IMR-90 (cell line): Measurements from ENCODE around the gene CSH2. TPM values are rescaled to one million over a fixed set of nuclear protein-coding genes. Genes with fewer than 3 reads are reported as not detected.

ENCODE experiments used
- ATAC-seq: fragments of 200-7000 bp; cut with Tn5 transposase; 2 replicates; pipeline ENCODE4 v1.9.1; 2020; ENCODE audit warnings: low read depth, mild to moderate bottlenecking, moderate library complexity
- BruUV-seq: library from RNA; stranded (reverse); fragments of 400-500 nt; replicated peaks from 2 replicates; lab custom pipeline; 2021; lab: Mats Ljungman, UMichigan
- CTCF ChIA-PET: fragments of 300-600 bp; formaldehyde crosslinking; extraction: SDS; loops from one replicate; lab custom pipeline; 2021; ENCODE audit warnings: antibody characterized with exemption; lab: Yijun Ruan, JAX
- POLR2A ChIA-PET: fragments of 300-600 bp; sonication (Branson Sonifier 250); formaldehyde crosslinking; loops from one replicate; lab custom pipeline; 2022; ENCODE audit warnings: antibody characterized with exemption; ENCODE audit not compliant: unreplicated experiment; lab: Charles Lee
- DNase-seq: peaks from one replicate; pipeline ENCODE4 v3.0.0; 2013
- H2AFZ ChIP-seq: replicated peaks from 2 replicates; pipeline ENCODE3; 2013; ENCODE audit warnings: low read length, mild to moderate bottlenecking; ENCODE audit not compliant: poor library complexity
- H2AK5ac ChIP-seq: 2 replicates; pipeline ENCODE4 v1.6.1; 2013; ENCODE audit warnings: low read depth, low read length, inconsistent platforms
- H2AK9ac ChIP-seq: replicated peaks from 2 replicates; pipeline ENCODE3; 2013; ENCODE audit warnings: mild to moderate bottlenecking, low read depth, low read length, moderate library complexity; ENCODE audit not compliant: poor library complexity
- H2BK120ac ChIP-seq: 2 replicates; pipeline ENCODE4 v1.6.1; 2013; ENCODE audit warnings: low read depth, low read length, inconsistent platforms
- H2BK15ac ChIP-seq: 3 replicates; pipeline ENCODE4 v1.6.1; 2013; ENCODE audit warnings: low read depth, low read length, inconsistent platforms
- H2BK20ac ChIP-seq: 2 replicates; pipeline ENCODE4 v1.6.1; 2013; ENCODE audit warnings: low read depth, mild to moderate bottlenecking, inconsistent platforms, low read length, moderate library complexity
- H2BK5ac ChIP-seq: 2 replicates; pipeline ENCODE4 v1.6.1; 2013; ENCODE audit warnings: mild to moderate bottlenecking, low read depth, low read length, inconsistent platforms; ENCODE audit not compliant: poor library complexity, severe bottlenecking
- H3K14ac ChIP-seq: replicated peaks from 2 replicates; pipeline ENCODE4 v1.6.1; 2013; ENCODE audit warnings: low read depth, low read length, inconsistent platforms
- H3K18ac ChIP-seq: 2 replicates; pipeline ENCODE4 v1.6.1; 2013; ENCODE audit warnings: low read depth, low read length, control low read depth
- H3K23ac ChIP-seq: 2 replicates; pipeline ENCODE4 v1.6.1; 2013; ENCODE audit warnings: low read depth, low read length, inconsistent platforms
- H3K27ac ChIP-seq: 2 replicates; pipeline ENCODE4 v1.5.1; 2013; ENCODE audit warnings: mild to moderate bottlenecking, control low read depth, low read length; ENCODE audit not compliant: insufficient read depth
- H3K27me3 ChIP-seq: 2 replicates; pipeline ENCODE4 v1.6.1; 2013; ENCODE audit warnings: low read length; ENCODE audit not compliant: control insufficient read depth, insufficient read depth
- H3K36me3 ChIP-seq: 2 replicates; pipeline ENCODE4 v1.6.1; 2013; ENCODE audit warnings: low read length, mixed read lengths; ENCODE audit not compliant: control insufficient read depth, insufficient read depth
- H3K4ac ChIP-seq: 2 replicates; pipeline ENCODE4 v1.6.1; 2013; ENCODE audit warnings: low read depth, low read length, inconsistent platforms
- H3K4me1 ChIP-seq: 2 replicates; pipeline ENCODE4 v1.6.1; 2013; ENCODE audit warnings: low read length, mixed read lengths; ENCODE audit not compliant: control insufficient read depth, insufficient read depth
- H3K4me2 ChIP-seq: 2 replicates; pipeline ENCODE4 v1.6.1; 2013; ENCODE audit warnings: low read depth, mild to moderate bottlenecking, control low read depth, low read length, moderate library complexity
- H3K4me3 ChIP-seq: 2 replicates; pipeline ENCODE4 v1.5.1; 2013; ENCODE audit warnings: low read depth, mild to moderate bottlenecking, control low read depth, low read length, moderate library complexity; ENCODE audit not compliant: insufficient read depth
- H3K56ac ChIP-seq: 2 replicates; pipeline ENCODE4 v1.6.1; 2013; ENCODE audit warnings: low read length, inconsistent platforms; ENCODE audit not compliant: insufficient read depth; ENCODE audit errors: extremely low read depth
- H3K79me1 ChIP-seq, 2 experiments: 2 replicates each; pipeline ENCODE4 v1.6.1; 2013; ENCODE audit warnings: low read length in 2 of 2, inconsistent platforms in 1 of 2, low read depth in 1 of 2
- H3K9ac ChIP-seq: 2 replicates; pipeline ENCODE4 v1.6.1; 2013; ENCODE audit warnings: low read depth, low read length, control low read depth
- H3K9me1 ChIP-seq: 2 replicates; pipeline ENCODE4 v1.6.1; 2013; ENCODE audit warnings: low read length, inconsistent platforms; ENCODE audit not compliant: insufficient read depth
- H3K9me3 ChIP-seq: 2 replicates; pipeline ENCODE4 v1.6.1; 2013; ENCODE audit warnings: low read length; ENCODE audit not compliant: control insufficient read depth, insufficient read depth
- H4K20me1 ChIP-seq: 2 replicates; pipeline ENCODE4 v1.6.1; 2013; ENCODE audit warnings: low read length, inconsistent platforms; ENCODE audit not compliant: insufficient read depth
- H4K5ac ChIP-seq: 2 replicates; pipeline ENCODE4 v1.6.1; 2013; ENCODE audit warnings: mild to moderate bottlenecking, low read depth, low read length, control low read depth
- H4K8ac ChIP-seq, 2 experiments: 2 replicates each; pipeline ENCODE4 v1.6.1; 2013; ENCODE audit warnings: low read depth in 2 of 2, low read length in 2 of 2, control low read depth in 1 of 2, inconsistent platforms in 1 of 2
- H4K91ac ChIP-seq: 2 replicates; pipeline ENCODE4 v1.6.1; 2013; ENCODE audit warnings: low read depth, low read length, inconsistent platforms; ENCODE audit not compliant: insufficient read depth
- BHLHE40 ChIP-seq: fragments of 150-350 bp; IDR thresholded peaks from 2 replicates; pipeline ENCODE4 v1.6.1; 2016; ENCODE audit warnings: mild to moderate bottlenecking, low read depth, low read length
- CEBPB ChIP-seq: IDR thresholded peaks from 2 replicates; pipeline ENCODE4 v1.6.1; 2012; ENCODE audit warnings: low read depth, low read length, improper control_type of control experiment
- CHD1 ChIP-seq: IDR thresholded peaks from 2 replicates; pipeline ENCODE4 v1.6.1; 2012; ENCODE audit warnings: low read depth, low read length, improper control_type of control experiment
- CTCF ChIP-seq: conservative IDR thresholded peaks from 2 replicates; pipeline ENCODE4 v1.5.1; 2012; ENCODE audit warnings: mild to moderate bottlenecking, low read depth, low read length, improper control_type of control experiment
- FOS ChIP-seq: fragments of 150-350 bp; IDR thresholded peaks from 2 replicates; pipeline ENCODE4 v1.6.1; 2016; ENCODE audit warnings: low read depth, low read length
- MAFK ChIP-seq: IDR thresholded peaks from 2 replicates; pipeline ENCODE4 v1.6.1; 2012; ENCODE audit warnings: low read depth, low read length, improper control_type of control experiment
- MAZ ChIP-seq: IDR thresholded peaks from 2 replicates; pipeline ENCODE4 v1.6.1; 2012; ENCODE audit warnings: low read depth, mild to moderate bottlenecking, low read length, improper control_type of control experiment, moderate library complexity, borderline replicate concordance
- MXI1 ChIP-seq: IDR thresholded peaks from 2 replicates; pipeline ENCODE4 v1.6.1; 2012; ENCODE audit warnings: low read depth, mild to moderate bottlenecking, low read length, moderate library complexity, borderline replicate concordance
- POLR2A ChIP-seq: IDR thresholded peaks from 2 replicates; pipeline ENCODE4 v1.6.1; 2012; ENCODE audit warnings: mild to moderate bottlenecking, low read depth, low read length
- RAD21 ChIP-seq: IDR thresholded peaks from 2 replicates; pipeline ENCODE4 v1.6.1; 2012; ENCODE audit warnings: low read length, improper control_type of control experiment
- RFX5 ChIP-seq: IDR thresholded peaks from 2 replicates; pipeline ENCODE4 v1.8.0; 2012; ENCODE audit warnings: low read depth, mild to moderate bottlenecking, low read length, moderate library complexity
- SMC3 ChIP-seq: fragments of 150-350 bp; IDR thresholded peaks from 2 replicates; pipeline ENCODE4 v1.6.1; 2016; ENCODE audit warnings: low read depth, mild to moderate bottlenecking, antibody characterized with exemption, low read length, moderate library complexity
- WGBS, 2 experiments: methylation state at CpG; one replicate each; pipeline versions ENCODE4 v1.1.5 to v1.1.7; 2013; ENCODE audit warnings: missing lambda C conversion rate in 2 of 2; ENCODE audit not compliant: insufficient read length in 1 of 2; ENCODE audit errors: extremely low coverage in 2 of 2; 5-methylcytosine and 5-hydroxymethylcytosine counted together
- dilution Hi-C: fragments of 300-500 bp; cut with HindIII; formaldehyde crosslinking; loops from one replicate; pipeline ENCODE4 v1.14.3; 2018; ENCODE audit warnings: low sequenced_read_pairs; ENCODE audit not compliant: unreplicated experiment
- in situ Hi-C: fragments of 300-500 bp; cut with MboI; formaldehyde crosslinking; loops from 3 replicates; pipeline ENCODE4 v1.14.3; 2019; ENCODE audit warnings: low sequenced_read_pairs, inconsistent platforms, mixed read lengths
- intact Hi-C: fragments of 100-400 bp; cut with micrococcal nuclease; formaldehyde crosslinking; loops from 2 replicates; pipeline ENCODE4 v1.10.0; 2022
- polyA plus RNA-seq, 3 experiments: library from polyadenylated mRNA; depleted of rRNA; stranded (reverse); fragments of >200 nt; gene quantifications; 2 replicates each; pipeline ENCODE4 v1.2.3, GENCODE V29; 2012; ENCODE audit warnings: low replicate concordance in 1 of 3
- total RNA-seq: library from RNA; depleted of rRNA; stranded (reverse); fragments of >200 nt; gene quantifications from 2 replicates; pipeline ENCODE4 v1.2.3, GENCODE V29; 2012
- TF ChIP-seq, protein P1 (sequence below): fragments of 150-350 bp; IDR thresholded peaks from 2 replicates; pipeline ENCODE4 v1.6.1; 2017; ENCODE audit warnings: mild to moderate bottlenecking, antibody characterized with exemption, low read length, low read depth
- TF ChIP-seq, protein P2 (sequence below): fragments of 150-350 bp; IDR thresholded peaks from 2 replicates; pipeline ENCODE4 v1.6.1; 2016; ENCODE audit warnings: low read depth, mild to moderate bottlenecking, low read length, moderate library complexity, borderline replicate concordance

Gene CSH2
- total and polyA plus RNA-seq, 2 of the 4 experiments (the other 2 are of a cell fraction), result not detected

- POLR2A ChIA-PET, result no interaction called here
- H3K36me3 ChIP-seq, result peaks cover 70% of the 10 kb centered on the region
Observed at GRCh38 chr17:63832014-63832413, 41.5 kb downstream of the CSH2 start.

More at GRCh38 chr17:63832014-63832413, 41.5 kb downstream of the CSH2 start:
- peaks cover 41% of the 10 kb centered on the region for H4K20me1 ChIP-seq
- H3K27ac ChIP-seq, result no peak overlapping the region
- H2BK20ac ChIP-seq, result no peak overlapping the region
- no peak for TF ChIP-seq POLR2A
- TF ChIP-seq CTCF, result no peak
- TF ChIP-seq BHLHE40, result no peak
- TF ChIP-seq, protein P1, sequence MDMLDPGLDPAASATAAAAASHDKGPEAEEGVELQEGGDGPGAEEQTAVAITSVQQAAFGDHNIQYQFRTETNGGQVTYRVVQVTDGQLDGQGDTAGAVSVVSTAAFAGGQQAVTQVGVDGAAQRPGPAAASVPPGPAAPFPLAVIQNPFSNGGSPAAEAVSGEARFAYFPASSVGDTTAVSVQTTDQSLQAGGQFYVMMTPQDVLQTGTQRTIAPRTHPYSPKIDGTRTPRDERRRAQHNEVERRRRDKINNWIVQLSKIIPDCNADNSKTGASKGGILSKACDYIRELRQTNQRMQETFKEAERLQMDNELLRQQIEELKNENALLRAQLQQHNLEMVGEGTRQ, result no peak
- no peak for TF ChIP-seq FOS
- TF ChIP-seq, protein P2, sequence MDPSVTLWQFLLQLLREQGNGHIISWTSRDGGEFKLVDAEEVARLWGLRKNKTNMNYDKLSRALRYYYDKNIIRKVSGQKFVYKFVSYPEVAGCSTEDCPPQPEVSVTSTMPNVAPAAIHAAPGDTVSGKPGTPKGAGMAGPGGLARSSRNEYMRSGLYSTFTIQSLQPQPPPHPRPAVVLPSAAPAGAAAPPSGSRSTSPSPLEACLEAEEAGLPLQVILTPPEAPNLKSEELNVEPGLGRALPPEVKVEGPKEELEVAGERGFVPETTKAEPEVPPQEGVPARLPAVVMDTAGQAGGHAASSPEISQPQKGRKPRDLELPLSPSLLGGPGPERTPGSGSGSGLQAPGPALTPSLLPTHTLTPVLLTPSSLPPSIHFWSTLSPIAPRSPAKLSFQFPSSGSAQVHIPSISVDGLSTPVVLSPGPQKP, result no peak
- no peak for TF ChIP-seq RAD21
- no peak for TF ChIP-seq MXI1
- no peak for TF ChIP-seq SMC3
- TF ChIP-seq RFX5, result no peak
- no peak for TF ChIP-seq MAFK
- TF ChIP-seq CEBPB, result no peak
- TF ChIP-seq CHD1, result no peak
- TF ChIP-seq MAZ, result no peak
- H3K4me1 ChIP-seq, result peaks cover 1% of the 10 kb centered on the region; the same call in 1 of the 2 replicates
- no peak overlapping the region for H2BK15ac ChIP-seq
- H3K4me2 ChIP-seq, result no peak overlapping the region
- H2BK120ac ChIP-seq, result no peak overlapping the region
- H2AK9ac ChIP-seq, result no peak overlapping the region
- H3K4me3 ChIP-seq, result no peak overlapping the region
- dilution Hi-C loops, result no loop called here
- no peak overlapping the region for H3K9ac ChIP-seq
- ATAC-seq, result no peak
- in situ Hi-C loops, result no loop called here
- no CpG with 5 or more reads among the region's 5 CpGs for whole genome bisulfite sequencing, 2 experiments
- H3K4ac ChIP-seq, result no peak overlapping the region
- no peak overlapping the region for H4K5ac ChIP-seq
- H3K14ac ChIP-seq, result no peak overlapping the region
- H3K79me1 ChIP-seq, result peaks cover 30 to 74% of the 10 kb centered on the region in 2 experiments
- BruUV-seq, result no TSS peak
- H2AFZ ChIP-seq, result peak overlapping the region; percentile 33
- H2AK5ac ChIP-seq, result no peak overlapping the region
- no peaks in the 10 kb centered on the region for H3K27me3 ChIP-seq
- no peaks in the 10 kb centered on the region for H3K9me3 ChIP-seq
- no peak overlapping the region for H3K23ac ChIP-seq
- no peak overlapping the region for H2BK5ac ChIP-seq
- no peak overlapping the region for H4K91ac ChIP-seq
- no peaks in the 10 kb centered on the region for H3K9me1 ChIP-seq
- CTCF ChIA-PET, result no interaction called here
- no peak overlapping the region for H3K18ac ChIP-seq
- no peak overlapping the region for H3K56ac ChIP-seq
- H4K8ac ChIP-seq, result no peak overlapping the region
- intact Hi-C loops, result no loop called here
- DNase-seq, result no peak
